Vagina (tissue), 2 donors: ENCODE data around the gene MYO3B.

ENCODE experiments used
- POLR2A ChIP-seq, 2 donors: fragments of 450-650 bp; IDR thresholded peaks; one replicate each; pipeline ENCODE4 v1.6.1; 2017; ENCODE audit warnings: antibody characterized with exemption in 2 of 2, mild to moderate bottlenecking in 2 of 2, moderate library complexity in 2 of 2
- POLR2AphosphoS5 ChIP-seq, 2 donors: sonication (generic); formaldehyde crosslinking; IDR thresholded peaks; one replicate each; pipeline ENCODE4 v1.9.0; 2017; ENCODE audit warnings: antibody characterized with exemption in 2 of 2, mild to moderate bottlenecking in 2 of 2, low read depth in 1 of 2; ENCODE audit not compliant: insufficient read depth in 1 of 2
- TF ChIP-seq, protein P1 (sequence below), 3 experiments: fragments of 450-650 bp in 2 of 3; fragments of 200-600 bp in 1 of 3; sonication (generic) in 1 of 3; IDR thresholded peaks; one replicate each; pipeline ENCODE4 v1.5.1; 2017 to 2019; ENCODE audit warnings: antibody characterized with exemption in 3 of 3, mild to moderate bottlenecking in 2 of 3, moderate library complexity in 2 of 3

GRCh38 chr2:170339750-170340692, 162.1 kb downstream of the MYO3B start:
- TF ChIP-seq, protein P1, sequence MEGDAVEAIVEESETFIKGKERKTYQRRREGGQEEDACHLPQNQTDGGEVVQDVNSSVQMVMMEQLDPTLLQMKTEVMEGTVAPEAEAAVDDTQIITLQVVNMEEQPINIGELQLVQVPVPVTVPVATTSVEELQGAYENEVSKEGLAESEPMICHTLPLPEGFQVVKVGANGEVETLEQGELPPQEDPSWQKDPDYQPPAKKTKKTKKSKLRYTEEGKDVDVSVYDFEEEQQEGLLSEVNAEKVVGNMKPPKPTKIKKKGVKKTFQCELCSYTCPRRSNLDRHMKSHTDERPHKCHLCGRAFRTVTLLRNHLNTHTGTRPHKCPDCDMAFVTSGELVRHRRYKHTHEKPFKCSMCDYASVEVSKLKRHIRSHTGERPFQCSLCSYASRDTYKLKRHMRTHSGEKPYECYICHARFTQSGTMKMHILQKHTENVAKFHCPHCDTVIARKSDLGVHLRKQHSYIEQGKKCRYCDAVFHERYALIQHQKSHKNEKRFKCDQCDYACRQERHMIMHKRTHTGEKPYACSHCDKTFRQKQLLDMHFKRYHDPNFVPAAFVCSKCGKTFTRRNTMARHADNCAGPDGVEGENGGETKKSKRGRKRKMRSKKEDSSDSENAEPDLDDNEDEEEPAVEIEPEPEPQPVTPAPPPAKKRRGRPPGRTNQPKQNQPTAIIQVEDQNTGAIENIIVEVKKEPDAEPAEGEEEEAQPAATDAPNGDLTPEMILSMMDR (IDR thresholded peaks at IDR 0.05): no peak
- TF ChIP-seq POLR2A (IDR thresholded peaks at IDR 0.05): no peak
- TF ChIP-seq POLR2AphosphoS5 (IDR thresholded peaks at IDR 0.05; ENCODE audit: insufficient read depth in 1 of 2, low read depth in 1 of 2): no peak
